GM19463 (cell line): ENCODE data around the gene SH3BGR.

ENCODE experiments used
- ATAC-seq: cut with Tn5 transposase; IDR thresholded peaks from one replicate; pipeline ENCODE4 v1.9.1; 2021; ENCODE audit warnings: mild to moderate bottlenecking, moderate library complexity; ENCODE audit not compliant: unreplicated experiment

Gene SH3BGR

GRCh38 chr21:39454949-39455668 lies 3.3 kb downstream of the SH3BGR start:
- ATAC-seq, result no peak

- ATAC-seq, result no peak
These were observed 4.9 kb downstream of the SH3BGR start for GRCh38 chr21:39456665-39457064.

GRCh38 chr21:39461419-39461818 lies 9.6 kb downstream of the SH3BGR start:
- no peak for ATAC-seq

DNA sequence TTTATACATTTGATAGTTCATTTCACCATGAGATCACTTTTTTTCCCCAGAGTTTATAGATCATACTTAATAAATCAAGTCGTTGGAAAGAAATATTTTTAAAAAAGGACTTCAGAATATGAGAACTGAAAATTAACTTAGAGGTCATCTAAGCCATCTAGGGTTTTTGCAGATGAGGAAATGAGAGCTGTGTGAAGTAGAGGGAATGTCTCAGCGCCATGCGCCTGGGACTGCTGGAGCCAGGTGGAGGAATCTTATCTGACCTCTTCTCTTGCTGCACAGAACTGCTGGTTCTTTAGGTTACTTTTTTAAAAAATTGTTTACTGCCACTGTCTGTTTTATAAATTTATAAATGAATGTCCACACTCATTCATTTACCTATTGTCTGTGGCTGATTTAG lies 11.5 kb downstream of the SH3BGR start:
- ATAC-seq, result no peak

GRCh38 chr21:39466584-39466983 lies 14.8 kb downstream of the SH3BGR start:
- ATAC-seq, result no peak

DNA sequence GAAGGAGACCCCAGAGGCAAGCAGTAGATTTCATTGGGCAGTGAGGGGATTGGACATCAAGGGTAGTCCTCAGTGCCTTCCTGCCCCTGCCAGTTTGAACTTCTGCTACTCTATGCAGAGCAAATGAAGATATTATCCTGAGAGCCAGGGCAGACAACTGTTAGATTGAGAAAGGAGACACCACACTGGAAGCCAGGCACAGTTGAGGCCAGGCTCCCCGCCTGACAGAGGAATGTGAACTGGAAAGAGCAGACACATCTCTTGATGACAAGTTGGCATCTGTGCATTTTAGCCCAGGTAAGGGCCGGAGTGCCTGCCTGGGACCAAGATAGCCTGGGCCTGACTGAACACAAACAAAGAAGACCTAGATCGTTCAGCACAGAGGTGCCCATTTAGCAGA lies 16.0 kb downstream of the SH3BGR start:
- ATAC-seq, result no peak

- ATAC-seq, result no peak
These were observed 16.8 kb downstream of the SH3BGR start for GRCh38 chr21:39468559-39468958.

- no peak for ATAC-seq
These were observed 19.8 kb downstream of the SH3BGR start for GRCh38 chr21:39471598-39471997.

DNA sequence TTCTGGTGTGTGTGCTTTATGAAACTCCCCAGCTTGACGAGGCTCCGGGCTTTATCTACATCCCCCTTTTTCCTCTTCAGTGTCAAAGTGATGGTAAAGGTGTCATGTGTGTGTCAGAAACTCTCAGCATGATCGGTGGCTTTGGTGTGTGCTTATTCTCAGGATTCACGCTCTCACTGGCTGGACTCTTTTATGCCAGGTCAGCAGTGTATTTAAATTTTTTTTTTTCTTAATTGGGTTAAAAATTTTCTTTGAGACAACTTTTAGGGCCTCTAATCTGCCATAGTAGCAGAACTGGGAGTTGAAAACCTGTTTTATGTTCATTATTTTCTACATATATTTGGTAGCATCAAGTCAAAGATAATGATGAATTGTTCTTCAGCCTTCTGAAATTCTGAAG lies 21.0 kb downstream of the SH3BGR start:
- ATAC-seq, result no peak

DNA sequence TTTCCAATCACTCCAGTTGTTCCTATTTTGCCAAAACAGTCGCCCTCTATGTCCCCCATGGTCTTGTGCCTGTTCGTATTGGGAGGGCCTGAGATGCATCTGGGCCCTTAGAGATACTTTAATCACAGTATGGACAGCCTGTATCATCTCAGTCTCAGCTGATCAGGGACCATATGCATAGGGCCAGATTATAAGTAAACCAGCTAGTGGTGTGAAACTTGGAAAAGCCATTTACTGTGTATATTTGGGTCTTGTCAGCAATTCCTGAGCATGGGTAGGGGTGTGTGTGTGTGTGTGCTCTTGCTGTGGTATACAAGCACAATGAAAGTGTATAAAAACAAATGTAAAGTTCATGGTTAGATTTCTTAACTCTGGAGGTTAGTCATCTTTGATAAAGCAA lies 22.8 kb downstream of the SH3BGR start:
- no peak for ATAC-seq

DNA sequence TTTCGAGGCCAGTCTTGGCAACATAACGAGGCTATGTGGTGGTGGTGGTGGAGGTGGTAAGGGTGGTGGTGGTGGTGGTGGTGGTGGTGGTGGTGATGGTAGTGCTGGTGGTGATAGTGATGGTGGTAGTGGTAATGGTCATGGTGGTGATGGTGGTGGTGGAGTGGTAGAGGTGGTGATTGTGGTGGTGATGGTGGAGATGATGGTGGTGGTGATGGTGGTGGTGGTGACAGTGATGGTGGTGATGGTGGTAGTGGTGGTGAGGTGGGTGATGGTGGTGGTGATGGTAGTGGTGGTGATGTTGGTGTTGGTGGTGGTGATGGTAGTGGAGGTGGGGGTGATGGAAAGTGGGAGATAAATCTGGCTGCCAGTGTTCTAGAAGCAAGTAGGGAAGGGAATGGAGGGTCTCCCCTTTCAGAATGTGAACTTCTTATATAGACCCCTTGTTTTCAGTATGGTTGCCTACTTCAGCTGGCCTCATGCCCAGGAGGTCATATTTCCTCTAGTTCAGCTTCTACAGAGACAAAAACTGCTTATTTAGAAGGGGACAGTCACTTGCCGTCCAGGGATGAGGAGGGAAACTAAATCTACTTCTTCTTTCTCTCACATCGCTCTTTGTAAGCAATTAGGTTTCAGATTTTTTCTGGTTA lies 27.5 kb downstream of the SH3BGR start:
- ATAC-seq, result no peak

GRCh38 chr21:39479814-39480182 lies 28.0 kb downstream of the SH3BGR start:
- no peak for ATAC-seq

- ATAC-seq, result no peak
These were observed 28.5 kb downstream of the SH3BGR start for GRCh38 chr21:39480271-39480670.

DNA sequence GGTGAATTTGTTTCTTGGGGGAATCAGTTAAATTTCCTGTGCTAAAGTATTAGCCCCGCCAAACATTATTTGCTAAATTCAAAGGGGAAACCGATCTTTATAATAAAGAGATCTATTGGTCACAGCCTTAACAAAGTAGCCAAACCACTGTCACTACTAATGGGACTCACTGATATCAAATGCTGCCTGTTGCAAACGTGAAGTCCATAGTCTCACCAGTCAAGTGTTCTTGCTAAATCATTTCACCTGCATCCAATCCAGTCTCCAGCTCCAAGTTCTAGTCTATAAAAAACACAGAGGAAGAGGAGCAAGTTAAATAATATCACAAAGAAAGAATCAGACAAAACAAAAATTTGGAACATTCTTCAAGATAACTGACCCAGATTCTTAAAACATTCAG lies 30.1 kb downstream of the SH3BGR start:
- no peak for ATAC-seq

DNA sequence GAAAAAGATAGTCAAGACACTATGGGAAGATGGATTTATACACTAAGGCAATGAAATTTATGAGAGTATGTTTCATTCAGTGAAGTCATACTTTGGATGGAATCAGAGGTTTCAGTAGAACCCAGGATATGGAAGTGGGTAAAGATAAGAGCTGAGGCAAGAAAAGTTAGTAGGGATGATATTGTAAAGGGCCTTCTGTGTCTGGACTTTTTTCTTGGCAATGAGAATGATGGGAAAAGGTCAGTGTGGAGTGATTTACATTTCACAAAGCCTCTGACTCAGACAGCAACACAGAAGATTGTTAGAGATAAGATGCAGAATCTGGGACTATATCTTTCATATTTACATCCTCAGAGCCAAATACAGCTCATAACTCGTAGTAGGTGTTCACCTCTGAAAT lies 32.1 kb downstream of the SH3BGR start:
- ATAC-seq, result no peak

DNA sequence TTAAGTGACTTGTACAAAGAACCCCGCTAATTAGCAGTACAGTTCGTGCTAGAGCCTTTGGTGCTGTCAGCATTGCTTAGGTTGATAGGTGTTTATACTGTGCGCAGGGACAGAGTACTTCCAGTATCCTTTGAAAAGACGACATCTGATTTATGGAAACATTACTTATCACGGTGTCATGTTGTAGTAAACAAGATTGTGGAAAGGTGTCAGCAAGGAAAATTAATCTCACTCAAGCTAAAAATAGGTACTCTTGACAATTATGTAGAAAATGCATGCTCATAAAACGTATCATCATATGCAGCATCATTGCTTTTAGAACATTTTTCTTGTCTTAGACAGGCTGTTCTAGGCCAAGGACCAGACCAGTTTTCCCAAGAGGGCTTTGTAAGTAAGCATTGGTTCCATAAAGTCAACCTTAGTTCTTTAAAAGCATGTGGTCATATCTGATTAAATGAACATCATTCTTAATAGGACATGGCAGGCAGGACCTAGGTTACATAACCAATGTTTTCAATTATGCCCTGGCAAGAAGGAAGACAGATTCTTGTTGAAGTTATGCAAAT lies 33.0 kb downstream of the SH3BGR start:
- ATAC-seq, result no peak

GRCh38 chr21:39489380-39489924 lies 37.7 kb downstream of the SH3BGR start:
- ATAC-seq, result no peak

GRCh38 chr21:39499156-39499555 lies 47.4 kb downstream of the SH3BGR start:
- no peak for ATAC-seq

DNA sequence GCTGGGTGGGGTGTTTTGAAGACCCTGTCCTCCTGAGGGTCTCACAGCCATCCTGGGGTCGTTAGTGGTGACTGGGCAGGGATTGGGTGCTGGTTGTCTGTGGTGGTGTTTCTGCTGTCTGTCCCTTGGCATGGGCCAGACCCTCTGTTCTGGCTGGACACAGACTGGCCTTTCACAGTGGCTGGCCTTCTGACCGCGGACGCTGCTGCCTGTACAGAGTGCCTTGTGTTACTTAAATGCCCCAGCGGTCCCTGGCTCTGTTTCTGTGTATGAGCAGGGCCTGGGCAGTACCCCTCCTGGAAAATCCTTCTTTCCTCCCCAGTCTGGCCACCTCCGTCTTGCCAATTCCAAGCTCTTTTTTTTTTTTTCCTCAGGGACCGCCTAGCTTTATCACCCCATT lies 50.9 kb downstream of the SH3BGR start:
- ATAC-seq, result no peak

DNA sequence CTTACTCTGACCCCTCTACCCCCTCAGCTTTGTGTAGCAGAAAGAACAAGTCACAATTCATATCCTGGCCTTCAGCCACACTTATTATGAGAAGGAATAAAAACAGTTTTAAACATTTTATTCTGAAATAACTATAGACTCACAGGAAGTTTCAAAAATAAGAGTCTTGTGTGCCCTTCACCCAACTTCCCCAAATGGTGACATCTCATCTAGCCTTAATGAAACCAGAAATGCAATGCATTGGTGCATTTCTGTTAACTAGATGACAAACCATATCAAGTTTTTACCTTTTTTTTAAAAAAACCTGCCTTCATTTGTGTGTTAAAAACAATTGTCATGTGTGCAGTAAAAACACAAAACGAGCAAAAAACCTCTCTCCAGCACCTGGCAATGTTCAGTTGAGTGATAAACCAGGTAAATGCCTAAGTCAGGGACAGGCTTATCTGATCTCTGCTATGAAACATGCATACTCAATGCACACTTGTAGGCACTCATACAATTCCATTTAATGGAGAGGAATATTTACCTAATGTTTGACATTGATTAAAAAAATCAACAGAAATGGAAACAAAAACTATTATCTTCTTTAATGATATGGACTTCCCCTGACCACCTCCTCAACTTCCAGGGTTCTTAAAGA lies 51.5 kb downstream of the SH3BGR start:
- no peak for ATAC-seq

DNA sequence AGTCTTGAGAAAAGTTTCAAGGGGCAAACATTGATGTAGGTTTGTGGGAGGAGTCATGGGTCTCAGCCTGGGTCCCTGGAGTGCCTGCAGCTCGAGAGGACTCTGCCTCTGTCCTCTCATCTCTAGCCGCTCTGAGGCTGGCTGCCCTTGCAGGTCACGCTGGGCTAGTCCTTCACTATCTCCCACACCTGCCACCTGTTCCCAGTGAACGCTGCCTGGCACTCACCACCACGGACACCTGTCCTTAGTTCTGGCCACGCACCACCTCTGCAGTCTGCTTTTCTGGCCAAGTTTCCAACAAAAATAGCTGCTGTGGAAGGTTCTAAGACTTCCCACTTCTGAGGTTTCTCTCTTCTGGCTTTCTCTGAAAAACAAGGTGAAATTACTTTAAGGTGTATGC lies 52.5 kb downstream of the SH3BGR start:
- ATAC-seq, result no peak

GRCh38 chr21:39510240-39510639 lies 58.5 kb downstream of the SH3BGR start:
- no peak for ATAC-seq
